ENCODE measurements around the gene CDCA4. TPM values are rescaled to one million over a fixed set of nuclear protein-coding genes. Genes with fewer than 3 reads are reported as not detected.
A peak's percentile ranks its signal among the peaks of the same experiment; 100 is the strongest.

CDCA4 gene
- total RNA-seq, 1 donor from 2014 or later: 33.2 TPM

DNA sequence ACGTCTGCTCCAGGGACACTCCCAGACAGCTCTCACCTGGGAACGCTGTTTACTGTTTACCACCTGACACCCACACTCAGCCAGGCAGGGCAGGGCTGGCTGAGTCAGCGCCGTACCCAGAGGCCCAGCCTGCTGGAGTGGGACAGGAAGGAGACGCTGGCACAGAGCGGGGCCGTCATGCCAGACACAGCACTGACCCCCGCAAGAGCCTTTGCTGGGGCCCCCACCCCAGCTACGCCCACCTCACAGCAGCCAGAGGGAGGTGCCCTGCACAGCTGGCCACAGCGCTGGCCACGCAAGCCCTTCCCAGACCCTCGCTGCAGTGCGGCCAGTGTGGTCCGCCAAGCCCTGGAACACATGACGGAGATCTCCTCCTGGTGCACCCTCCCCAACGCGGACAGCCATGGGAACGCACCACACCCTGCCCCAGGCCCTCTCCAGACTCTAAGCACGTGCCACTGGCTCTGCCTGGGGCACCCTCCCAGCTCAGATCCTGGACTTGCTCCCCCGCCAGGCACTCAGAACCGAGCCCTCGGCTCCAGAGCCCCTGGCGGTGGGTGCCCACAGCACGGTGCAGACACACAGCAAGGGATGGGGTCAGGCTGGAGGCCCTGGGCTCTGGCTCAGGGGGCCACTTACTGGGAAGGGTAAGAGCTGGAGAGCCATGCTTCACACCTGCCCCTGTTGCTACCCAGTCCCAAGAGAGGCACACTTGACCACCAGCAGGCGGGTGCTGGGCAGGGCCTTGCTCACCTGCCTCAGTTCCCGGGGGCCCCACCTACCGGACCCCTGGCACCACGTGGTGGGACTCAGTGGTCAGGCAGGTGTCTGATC, 48.4 kb downstream of the CDCA4 start:
- no peak for DNase-seq (ENCODE audit: low read depth)
- Histone ChIP-seq H3K36me3 (ENCODE audit: control insufficient read depth, insufficient read depth, low read length) (no peaks in the 10 kb centered on the region), H3K4me3 (ENCODE audit: low read depth, low read length) (no peak overlapping the region), H3K27me3 (ENCODE audit: control insufficient read depth, insufficient read depth, low read length) (no peaks in the 10 kb centered on the region)
- TF ChIP-seq, protein P1, sequence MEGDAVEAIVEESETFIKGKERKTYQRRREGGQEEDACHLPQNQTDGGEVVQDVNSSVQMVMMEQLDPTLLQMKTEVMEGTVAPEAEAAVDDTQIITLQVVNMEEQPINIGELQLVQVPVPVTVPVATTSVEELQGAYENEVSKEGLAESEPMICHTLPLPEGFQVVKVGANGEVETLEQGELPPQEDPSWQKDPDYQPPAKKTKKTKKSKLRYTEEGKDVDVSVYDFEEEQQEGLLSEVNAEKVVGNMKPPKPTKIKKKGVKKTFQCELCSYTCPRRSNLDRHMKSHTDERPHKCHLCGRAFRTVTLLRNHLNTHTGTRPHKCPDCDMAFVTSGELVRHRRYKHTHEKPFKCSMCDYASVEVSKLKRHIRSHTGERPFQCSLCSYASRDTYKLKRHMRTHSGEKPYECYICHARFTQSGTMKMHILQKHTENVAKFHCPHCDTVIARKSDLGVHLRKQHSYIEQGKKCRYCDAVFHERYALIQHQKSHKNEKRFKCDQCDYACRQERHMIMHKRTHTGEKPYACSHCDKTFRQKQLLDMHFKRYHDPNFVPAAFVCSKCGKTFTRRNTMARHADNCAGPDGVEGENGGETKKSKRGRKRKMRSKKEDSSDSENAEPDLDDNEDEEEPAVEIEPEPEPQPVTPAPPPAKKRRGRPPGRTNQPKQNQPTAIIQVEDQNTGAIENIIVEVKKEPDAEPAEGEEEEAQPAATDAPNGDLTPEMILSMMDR (IDR thresholded peaks at IDR 0.05; ENCODE audit: insufficient read depth, low read length, poor library complexity, severe bottlenecking): peak; percentile 10

DNA sequence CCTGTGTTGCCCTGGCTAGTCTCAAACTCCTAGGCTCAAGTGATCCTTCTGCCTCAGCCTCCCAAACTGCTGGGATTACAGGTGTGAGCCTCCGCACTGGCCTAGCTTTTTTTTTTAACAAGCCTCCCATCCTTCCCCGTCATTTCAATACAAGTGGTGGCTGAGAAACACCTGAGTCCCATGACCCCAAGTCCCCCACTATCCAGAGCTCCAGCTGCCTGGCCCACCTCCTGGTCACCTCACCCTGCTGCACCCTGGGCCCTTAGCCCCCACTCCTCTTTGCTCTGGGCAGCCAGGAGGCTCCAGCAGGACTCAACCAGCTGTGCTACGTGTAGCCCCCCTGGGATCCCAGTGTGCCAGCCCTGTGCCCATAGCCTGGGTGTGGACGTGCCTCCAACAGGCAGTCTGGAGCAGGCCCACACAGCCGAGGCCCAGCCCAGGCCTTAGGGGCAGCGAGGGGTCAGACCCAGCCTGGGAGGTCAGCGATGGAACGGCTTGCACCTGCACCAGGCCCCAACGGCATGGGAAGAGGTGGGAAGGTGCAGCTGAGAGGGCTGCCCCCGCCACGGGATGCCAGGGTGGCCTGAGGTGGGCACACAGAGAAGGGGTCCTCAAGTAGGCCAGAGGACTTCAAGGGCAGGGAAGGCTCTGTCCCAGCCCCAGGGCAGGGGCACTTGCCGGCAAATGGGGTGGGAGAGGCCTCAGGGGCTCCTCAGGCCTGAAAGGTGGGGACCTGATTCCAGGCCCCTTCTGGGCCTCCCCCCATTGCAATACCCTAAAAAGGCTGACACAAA, 49.2 kb downstream of the CDCA4 start:
- TF ChIP-seq, protein P1 (IDR thresholded peaks at IDR 0.05; ENCODE audit: insufficient read depth, low read length, poor library complexity, severe bottlenecking): no peak
- H3K4me3 ChIP-seq (ENCODE audit: low read depth, low read length): no peak overlapping the region
- H3K27me3 ChIP-seq (ENCODE audit: control insufficient read depth, insufficient read depth, low read length): no peaks in the 10 kb centered on the region
- DNase-seq (ENCODE audit: low read depth): no peak
- no peaks in the 10 kb centered on the region for H3K36me3 ChIP-seq (ENCODE audit: control insufficient read depth, insufficient read depth, low read length)

DNA sequence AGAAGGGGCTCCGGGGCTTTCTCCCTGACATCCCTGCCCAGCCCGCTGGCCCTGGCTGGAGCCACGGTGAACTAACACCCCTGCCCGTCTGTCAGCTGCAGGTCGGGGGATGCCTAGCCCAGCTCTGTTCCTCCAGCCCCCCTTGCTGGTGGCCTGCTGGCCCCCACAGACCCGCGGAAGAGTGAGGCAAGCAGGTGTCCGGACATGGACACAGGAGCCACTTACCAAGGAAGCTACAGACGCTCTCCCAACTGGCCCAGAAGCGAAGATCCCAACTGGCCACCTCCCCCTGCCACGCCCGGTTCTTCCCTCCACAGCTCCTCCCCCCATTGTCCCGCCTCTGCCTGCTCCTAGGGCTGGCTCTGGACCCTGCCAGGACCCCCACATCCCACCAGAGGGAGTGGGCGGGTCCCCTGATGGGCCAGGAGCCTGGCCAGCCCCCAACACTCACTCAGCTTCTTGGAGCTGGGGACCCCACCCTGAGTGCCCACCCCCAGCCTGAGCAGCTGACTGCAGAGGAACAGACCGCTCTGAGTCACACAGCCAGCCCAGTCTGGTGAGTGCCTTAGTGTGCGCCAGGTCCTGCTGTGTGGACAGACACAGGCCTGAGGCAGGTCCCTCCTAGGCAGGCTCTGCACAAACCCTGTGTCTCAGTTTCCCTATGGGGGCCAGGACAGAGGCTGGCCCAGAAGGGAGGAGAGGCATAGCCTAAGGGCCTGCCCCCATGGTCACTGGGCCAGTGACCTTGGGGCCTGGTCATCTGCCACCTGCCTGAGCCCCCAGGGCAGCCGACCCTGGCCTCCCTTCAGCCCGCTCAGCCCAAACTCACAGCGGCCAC, 50.4 kb downstream of the CDCA4 start:
- TF ChIP-seq, protein P1 (IDR thresholded peaks at IDR 0.05; ENCODE audit: insufficient read depth, low read length, poor library complexity, severe bottlenecking): no peak
- DNase-seq (ENCODE audit: low read depth): no peak
- no peaks in the 10 kb centered on the region for H3K36me3 ChIP-seq (ENCODE audit: control insufficient read depth, insufficient read depth, low read length)
- H3K27me3 ChIP-seq (ENCODE audit: control insufficient read depth, insufficient read depth, low read length): no peaks in the 10 kb centered on the region
- H3K4me3 ChIP-seq (ENCODE audit: low read depth, low read length): peak overlapping the region; percentile 6

DNA sequence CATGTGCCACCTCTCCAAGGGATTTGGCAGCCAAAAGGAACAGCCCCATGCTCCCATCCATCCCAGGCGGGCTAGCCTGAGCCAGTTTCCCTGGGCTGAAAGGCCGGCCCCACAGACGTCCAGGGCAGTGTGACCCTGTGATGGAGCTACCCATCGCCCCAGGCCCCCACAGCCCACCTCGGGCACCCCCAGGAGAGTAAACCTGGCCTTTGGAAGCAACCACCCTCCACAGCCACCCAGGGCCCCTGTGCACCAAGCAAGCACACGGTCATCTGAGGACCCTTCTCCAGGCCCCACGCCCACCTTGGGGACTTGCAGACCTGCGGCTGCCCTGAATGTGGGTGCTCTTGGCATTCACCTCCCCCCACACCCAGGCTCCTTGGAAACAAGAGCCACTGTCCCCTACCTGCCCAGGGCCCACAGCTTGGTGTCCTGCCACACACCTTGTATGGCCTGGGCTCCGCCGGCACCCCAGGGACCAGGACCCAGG, 51.1 kb downstream of the CDCA4 start:
- Histone ChIP-seq H3K27me3 (ENCODE audit: control insufficient read depth, insufficient read depth, low read length) (no peaks in the 10 kb centered on the region), H3K36me3 (ENCODE audit: control insufficient read depth, insufficient read depth, low read length) (no peaks in the 10 kb centered on the region), H3K4me3 (ENCODE audit: low read depth, low read length) (no peak overlapping the region)
- TF ChIP-seq, protein P1 (IDR thresholded peaks at IDR 0.05; ENCODE audit: insufficient read depth, low read length, poor library complexity, severe bottlenecking): no peak
- DNase-seq (ENCODE audit: low read depth): no peak

DNA sequence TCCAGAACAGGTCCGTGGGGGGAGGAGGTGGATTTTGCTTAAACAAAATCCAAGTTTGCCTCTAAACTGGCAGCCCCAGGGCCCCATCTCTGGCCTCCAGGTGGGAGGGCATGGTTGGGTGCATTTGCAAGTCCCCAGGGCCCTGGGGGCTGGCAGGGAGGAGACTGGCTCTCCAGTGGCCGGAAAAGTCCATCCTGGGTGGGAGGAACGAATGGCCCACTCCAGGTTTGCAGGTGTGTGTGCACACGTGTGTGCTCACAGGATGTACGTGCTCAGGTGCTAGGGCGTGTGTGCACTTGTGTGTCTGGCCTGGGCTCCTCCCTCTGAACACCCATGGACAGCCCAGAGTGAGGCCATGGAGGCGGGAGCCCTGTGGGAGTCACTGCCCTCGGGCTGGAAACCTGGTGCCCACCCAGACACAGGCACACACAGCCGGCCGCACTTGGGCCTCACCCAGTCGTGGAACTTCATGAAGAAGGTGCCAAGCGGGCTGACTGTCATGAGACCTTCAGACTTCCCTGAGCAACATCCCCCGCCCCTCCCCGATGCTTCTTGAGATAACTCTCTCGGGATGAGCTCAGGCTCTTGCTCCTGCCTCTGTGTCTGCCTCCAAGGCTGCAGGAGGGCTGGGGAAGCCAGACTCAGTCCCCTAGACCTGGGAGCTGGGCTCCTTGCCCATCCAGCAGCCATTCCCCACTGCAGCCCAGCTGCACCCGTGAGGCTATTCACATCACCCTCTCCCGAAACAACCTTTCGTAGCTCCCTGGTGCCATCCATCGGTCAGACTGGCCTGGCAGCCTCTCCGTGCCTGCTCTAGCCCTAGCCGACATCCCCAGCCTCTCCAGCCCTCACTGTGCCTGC, 52.1 kb downstream of the CDCA4 start:
- TF ChIP-seq, protein P1 (IDR thresholded peaks at IDR 0.05; ENCODE audit: insufficient read depth, low read length, poor library complexity, severe bottlenecking): no peak
- no peak for DNase-seq (ENCODE audit: low read depth)
- H3K27me3 ChIP-seq (ENCODE audit: control insufficient read depth, insufficient read depth, low read length): no peaks in the 10 kb centered on the region
- H3K4me3 ChIP-seq (ENCODE audit: low read depth, low read length): no peak overlapping the region
- H3K36me3 ChIP-seq (ENCODE audit: control insufficient read depth, insufficient read depth, low read length): no peaks in the 10 kb centered on the region

All from kidney epithelial cell (primary cell).